CD8-positive, alpha-beta memory T cell (primary cell): ENCODE results near the gene WFIKKN1. TPM values are rescaled to one million over a fixed set of nuclear protein-coding genes. Genes with fewer than 3 reads are reported as not detected.
A peak's percentile ranks its signal among the peaks of the same experiment; 100 is the strongest.

ENCODE experiments used
- CTCF ChIA-PET: fragments of 350-600 bp; sonication (Branson Sonifier 250); formaldehyde crosslinking; loops from one replicate; lab custom pipeline; 2021; ENCODE audit warnings: antibody characterized with exemption; lab: Charles Lee
- POLR2A ChIA-PET: fragments of 350-600 bp; sonication (Branson Sonifier 250); formaldehyde crosslinking; loops from one replicate; lab custom pipeline; 2021; ENCODE audit warnings: antibody characterized with exemption; lab: Charles Lee
- DNase-seq, 5 donors: peaks; one replicate each; pipeline versions ENCODE4 v3.0.0 to v3.0.0-alpha.2; 2020 to 2022; ENCODE audit warnings: mixed read lengths in 1 of 5
- H3K27ac ChIP-seq: one replicate; pipeline ENCODE4 v1.7.0; 2013; ENCODE audit warnings: low read depth, mild to moderate bottlenecking, low read length, moderate library complexity
- H3K27me3 ChIP-seq: 2 replicates; pipeline ENCODE4 v1.7.0; 2013; ENCODE audit warnings: low read length, mild to moderate bottlenecking; ENCODE audit not compliant: insufficient read depth, poor library complexity, severe bottlenecking
- H3K36me3 ChIP-seq: 2 replicates; pipeline ENCODE4 v1.7.0; 2013; ENCODE audit warnings: mild to moderate bottlenecking, low read length, moderate library complexity; ENCODE audit not compliant: insufficient read depth
- H3K4me1 ChIP-seq: 2 replicates; pipeline ENCODE4 v1.7.0; 2013; ENCODE audit warnings: mild to moderate bottlenecking, low read length, moderate library complexity; ENCODE audit not compliant: insufficient read depth
- H3K4me3 ChIP-seq: 2 replicates; pipeline ENCODE4 v1.7.0; 2013; ENCODE audit warnings: mild to moderate bottlenecking, low read length
- H3K9me3 ChIP-seq: 2 replicates; pipeline ENCODE4 v1.7.0; 2013; ENCODE audit warnings: mild to moderate bottlenecking, low read length
- H3K27ac Mint-ChIP-seq, 8 donors: one replicate each; pipeline ENCODE4 v1.8.0; 2020 to 2021; ENCODE audit warnings: mixed read lengths in 8 of 8, mild to moderate bottlenecking in 6 of 8, inconsistent platforms in 3 of 8, moderate library complexity in 3 of 8
- H3K27me3 Mint-ChIP-seq, 2 donors: one replicate each; pipeline ENCODE4 v1.8.0; 2020 to 2021; ENCODE audit warnings: mixed read lengths in 2 of 2, mild to moderate bottlenecking in 1 of 2, moderate library complexity in 1 of 2
- H3K36me3 Mint-ChIP-seq, 3 donors: one replicate each; pipeline ENCODE4 v1.8.0; 2020 to 2021; ENCODE audit warnings: mixed read lengths in 3 of 3, inconsistent platforms in 1 of 3, mild to moderate bottlenecking in 1 of 3
- H3K4me1 Mint-ChIP-seq, 3 donors: one replicate each; pipeline ENCODE4 v1.8.0; 2020 to 2021; ENCODE audit warnings: mixed read lengths in 3 of 3, inconsistent platforms in 1 of 3, mild to moderate bottlenecking in 1 of 3
- H3K4me3 Mint-ChIP-seq, 7 donors: one replicate each; pipeline ENCODE4 v1.8.0; 2020 to 2021; ENCODE audit warnings: mixed read lengths in 7 of 7, mild to moderate bottlenecking in 6 of 7, moderate library complexity in 4 of 7, inconsistent platforms in 2 of 7
- H3K9me3 Mint-ChIP-seq, 5 donors: one replicate each; pipeline ENCODE4 v1.8.0; 2020 to 2022; ENCODE audit warnings: mixed read lengths in 5 of 5, mild to moderate bottlenecking in 3 of 5, moderate library complexity in 2 of 5, inconsistent platforms in 1 of 5
- polyA plus RNA-seq: library from polyadenylated mRNA; unstranded; fragments of 300-500 nt; fragmentation: Illumina TruSeq; gene quantifications from one replicate; pipeline ENCODE4 v1.2.3, GENCODE V29; 2021
- total RNA-seq, 2 experiments: library from RNA; stranded (reverse); gene quantifications; one replicate each; pipeline ENCODE4 v1.2.3, GENCODE V29; 2021

Gene WFIKKN1
- total and polyA plus RNA-seq, 3 experiments from 2014 or later, result 0.09 to 0.22 (median 0.11) TPM

DNA sequence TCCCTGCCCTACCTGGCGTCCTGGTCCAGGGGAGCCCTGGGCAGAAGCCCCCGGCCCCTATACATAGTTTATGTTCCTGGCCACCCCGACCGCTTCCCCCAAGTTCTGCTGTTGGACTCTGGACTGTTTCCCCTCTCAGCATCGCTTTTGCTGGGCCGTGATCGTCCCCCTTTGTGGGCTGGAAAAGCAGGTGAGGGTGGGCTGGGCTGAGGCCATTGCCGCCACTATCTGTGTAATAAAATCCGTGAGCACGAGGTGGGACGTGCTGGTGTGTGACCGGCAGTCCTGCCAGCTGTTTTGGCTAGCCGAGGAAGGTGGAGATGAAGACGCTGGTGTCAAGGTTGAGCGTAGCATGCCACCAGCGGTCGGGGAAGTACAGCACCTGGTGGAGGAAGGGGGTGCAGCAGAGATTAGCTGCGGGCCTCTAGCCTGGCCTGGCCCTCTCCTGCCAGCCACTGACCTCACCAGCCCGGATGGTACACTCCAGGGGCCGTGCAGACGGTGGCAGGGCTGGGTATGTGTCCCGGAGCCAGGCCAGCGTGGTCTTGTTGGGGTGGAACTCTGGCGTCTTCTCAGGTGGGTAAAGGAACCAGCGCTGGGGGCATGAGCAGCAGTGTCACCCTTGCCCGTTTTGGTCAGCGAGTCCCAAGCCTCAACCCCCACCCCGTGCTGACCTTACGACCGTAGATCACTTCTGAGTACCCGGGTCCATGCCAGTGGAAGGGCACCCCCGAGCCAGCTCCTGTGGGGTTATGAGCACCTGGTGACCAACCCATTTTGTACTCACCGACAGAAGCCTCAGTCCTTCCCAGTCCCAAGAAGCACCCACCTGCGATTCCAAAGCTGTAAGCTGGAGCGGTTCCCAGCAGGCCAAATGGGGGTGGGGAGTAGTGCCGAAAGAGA, 52.0 kb downstream of the WFIKKN1 start:
- Mint-ChIP-seq H3K36me3 (peaks cover 0 to 38% (median 3%) of the 10 kb centered on the region in 3 donors), H3K9me3 (no peaks in the 10 kb centered on the region), H3K27me3 (no peaks in the 10 kb centered on the region), H3K4me3 (peak overlapping the region; percentile 66 to 84 (median 81)), H3K27ac (peak overlapping the region; percentile 2 to 91 (median 72)), H3K4me1 (peaks cover 13 to 52% (median 17%) of the 10 kb centered on the region in 3 donors)
- no peak overlapping the region for H3K4me3 ChIP-seq
- CTCF ChIA-PET, result interaction anchor here (1.3 to 2.3 kb wide), 2 partner anchors 10 to 13 kb away, joined by 4 to 7 read pairs; no protein-coding TSS in a partner anchor
- peaks cover 8% of the 10 kb centered on the region for H3K36me3 ChIP-seq
- POLR2A ChIA-PET, result interaction anchor here (0.6 kb wide), 2 partner anchors 449 to 1087 kb away, joined by 3 to 6 read pairs; no protein-coding TSS in a partner anchor
- no peak for DNase-seq
- no peaks in the 10 kb centered on the region for H3K27me3 ChIP-seq
- peaks cover 36% of the 10 kb centered on the region for H3K4me1 ChIP-seq
- peak overlapping the region; percentile 61 for H3K27ac ChIP-seq
- no peaks in the 10 kb centered on the region for H3K9me3 ChIP-seq

DNA sequence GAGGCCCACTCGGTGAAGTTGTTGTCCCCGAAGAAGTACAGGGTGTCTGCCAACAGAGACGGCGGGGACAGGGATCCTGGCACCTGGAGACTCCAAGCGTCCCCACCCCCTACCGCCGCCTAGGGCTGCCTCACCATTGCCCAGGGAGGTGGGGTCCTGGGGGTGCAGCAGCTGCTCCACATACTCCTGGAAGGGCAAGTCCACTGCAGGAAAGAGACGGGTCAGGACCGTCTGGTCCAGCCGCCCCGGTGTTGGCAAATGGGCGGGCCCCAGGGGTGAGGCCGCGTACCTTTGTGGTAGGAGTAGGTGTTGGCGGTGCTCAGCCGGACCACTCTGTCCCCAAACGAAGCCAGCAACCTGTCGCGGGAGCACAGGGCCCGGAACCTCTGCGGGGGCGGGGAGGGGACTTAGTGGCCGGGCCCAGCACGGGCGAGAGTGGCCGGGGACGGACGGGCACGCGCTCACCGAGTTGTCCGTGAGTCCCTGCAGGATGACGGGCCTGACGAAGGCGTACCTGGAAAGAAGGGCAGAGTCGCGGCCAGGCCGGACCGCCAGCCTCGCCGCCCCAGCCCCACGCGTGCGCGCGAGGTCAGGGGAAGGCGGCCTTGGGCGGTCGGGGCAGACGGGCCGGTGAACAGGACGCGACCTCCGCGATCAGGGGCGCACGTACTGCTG, 52.7 kb downstream of the WFIKKN1 start:
- Histone ChIP-seq H3K4me3 (peak overlapping the region; percentile 41), H3K36me3 (peaks cover 8% of the 10 kb centered on the region), H3K27ac (peak overlapping the region; percentile 61), H3K9me3 (no peaks in the 10 kb centered on the region), H3K4me1 (peaks cover 39% of the 10 kb centered on the region), H3K27me3 (no peaks in the 10 kb centered on the region)
- POLR2A ChIA-PET, result interaction anchor here (0.6 to 1.4 kb wide), 3 partner anchors 9 to 95 kb away, joined by 3 to 8 read pairs (median 4); no protein-coding TSS in a partner anchor
- Mint-ChIP-seq H3K4me3 (peak overlapping the region; percentile 65 to 84 (median 81)), H3K27ac (peak overlapping the region in 6 of 8 donors; percentile 29 to 90 (median 61)), H3K27me3 (no peaks in the 10 kb centered on the region), H3K9me3 (no peaks in the 10 kb centered on the region), H3K36me3 (peaks cover 0 to 38% (median 3%) of the 10 kb centered on the region in 3 donors), H3K4me1 (peaks cover 13 to 52% (median 17%) of the 10 kb centered on the region in 3 donors)
- CTCF ChIA-PET, result interaction anchor here (1.0 to 2.3 kb wide), 2 partner anchors 12 to 24 kb away, joined by 3 to 7 read pairs; no protein-coding TSS in a partner anchor
- DNase-seq, result no peak

Other genes starting within 250 kb of the WFIKKN1 start
- gene PGAP6, start 249.0 kb upstream of the WFIKKN1 start, total RNA-seq, result 10 to 100 TPM; 36.1 to 36.2 TPM
- gene PGAP6, start 249.0 kb upstream of the WFIKKN1 start, polyA plus RNA-seq, result 23.1 TPM
- 10 to 100 TPM; 14.1 to 15.4 TPM for gene NME4, start 233.8 kb upstream of the WFIKKN1 start, total RNA-seq
- gene NME4, start 233.8 kb upstream of the WFIKKN1 start, polyA plus RNA-seq, result 49.9 TPM
- gene DECR2, start 229.1 kb upstream of the WFIKKN1 start, total RNA-seq, result 1 to 10 TPM; 6.8 to 7.9 TPM
- 3.9 TPM for gene DECR2, start 229.1 kb upstream of the WFIKKN1 start, polyA plus RNA-seq
- gene RAB11FIP3, start 205.3 kb upstream of the WFIKKN1 start, total RNA-seq, result 10 to 100 TPM; 30.0 to 32.8 TPM
- gene RAB11FIP3, start 205.3 kb upstream of the WFIKKN1 start, polyA plus RNA-seq, result 4.4 TPM
- 10 to 100 TPM; 91.9 to 98.6 TPM for gene CAPN15, start 103.3 kb upstream of the WFIKKN1 start, total RNA-seq
- gene CAPN15, start 103.3 kb upstream of the WFIKKN1 start, polyA plus RNA-seq, result 15.5 TPM
- not detected for gene PRR35, start 70.6 kb upstream of the WFIKKN1 start, total RNA-seq
- not detected for gene PRR35, start 70.6 kb upstream of the WFIKKN1 start, polyA plus RNA-seq
- gene NHLRC4, start 64.0 kb upstream of the WFIKKN1 start, total RNA-seq, result under 1 TPM; 0.55 to 0.59 TPM
- gene NHLRC4, start 64.0 kb upstream of the WFIKKN1 start, polyA plus RNA-seq, result 1.6 TPM
- gene PIGQ, start 61.0 kb upstream of the WFIKKN1 start, total RNA-seq, result 10 to 100 TPM; 47.4 to 50.1 TPM
- gene PIGQ, start 61.0 kb upstream of the WFIKKN1 start, polyA plus RNA-seq, result 14.0 TPM
- 10 to 100 TPM; 12.3 to 13.3 TPM for gene RAB40C, start 40.9 kb upstream of the WFIKKN1 start, total RNA-seq
- gene RAB40C, start 40.9 kb upstream of the WFIKKN1 start, polyA plus RNA-seq, result 22.8 TPM
- 100 to 1,000 TPM; 129 TPM for gene METTL26, start 5.3 kb downstream of the WFIKKN1 start, total RNA-seq
- 97.4 TPM for gene METTL26, start 5.3 kb downstream of the WFIKKN1 start, polyA plus RNA-seq
- 10 to 100 TPM; 59.3 to 64.8 TPM for gene MCRIP2, start 10.8 kb downstream of the WFIKKN1 start, total RNA-seq
- 24.9 TPM for gene MCRIP2, start 10.8 kb downstream of the WFIKKN1 start, polyA plus RNA-seq
- gene WDR90, start 18.4 kb downstream of the WFIKKN1 start, total RNA-seq, result 10 to 100 TPM; 69.6 to 78.4 TPM
- 1.4 TPM for gene WDR90, start 18.4 kb downstream of the WFIKKN1 start, polyA plus RNA-seq
- 100 to 1,000 TPM; 140 to 151 TPM for gene RHOT2, start 37.1 kb downstream of the WFIKKN1 start, total RNA-seq
- gene RHOT2, start 37.1 kb downstream of the WFIKKN1 start, polyA plus RNA-seq, result 49.6 TPM
- gene RHBDL1, start 44.7 kb downstream of the WFIKKN1 start, total RNA-seq, result under 1 TPM; 0.33 to 0.44 TPM
- 0.29 TPM for gene RHBDL1, start 44.7 kb downstream of the WFIKKN1 start, polyA plus RNA-seq
- 100 to 1,000 TPM; 111 to 124 TPM for gene STUB1, start 49.4 kb downstream of the WFIKKN1 start, total RNA-seq
- gene STUB1, start 49.4 kb downstream of the WFIKKN1 start, polyA plus RNA-seq, result 161 TPM
- gene JMJD8, start 53.3 kb downstream of the WFIKKN1 start, total RNA-seq, result 10 to 100 TPM; 53.0 to 55.9 TPM
- 56.6 TPM for gene JMJD8, start 53.3 kb downstream of the WFIKKN1 start, polyA plus RNA-seq
- 10 to 100 TPM; 23.9 to 25.2 TPM for gene WDR24, start 59.4 kb downstream of the WFIKKN1 start, total RNA-seq
- 15.4 TPM for gene WDR24, start 59.4 kb downstream of the WFIKKN1 start, polyA plus RNA-seq
- gene FBXL16, start 74.8 kb downstream of the WFIKKN1 start, total RNA-seq, result 10 to 100 TPM in 1 of 2 experiments, 1 to 10 TPM in 1; 7.6 to 11.1 TPM
- 16.9 TPM for gene FBXL16, start 74.8 kb downstream of the WFIKKN1 start, polyA plus RNA-seq
- 10 to 100 TPM; 34.8 to 38.2 TPM for gene METRN, start 84.1 kb downstream of the WFIKKN1 start, total RNA-seq
- gene METRN, start 84.1 kb downstream of the WFIKKN1 start, polyA plus RNA-seq, result 50.3 TPM
- 10 to 100 TPM; 64.2 to 72.0 TPM for gene ANTKMT, start 90.2 kb downstream of the WFIKKN1 start, total RNA-seq
- gene ANTKMT, start 90.2 kb downstream of the WFIKKN1 start, polyA plus RNA-seq, result 127 TPM
- gene CCDC78, start 95.5 kb downstream of the WFIKKN1 start, total RNA-seq, result 1 to 10 TPM; 9.8 to 9.9 TPM
- 0.53 TPM for gene CCDC78, start 95.5 kb downstream of the WFIKKN1 start, polyA plus RNA-seq
- 10 to 100 TPM; 31.5 to 35.6 TPM for gene HAGHL, start 96.1 kb downstream of the WFIKKN1 start, total RNA-seq
- 10.7 TPM for gene HAGHL, start 96.1 kb downstream of the WFIKKN1 start, polyA plus RNA-seq
- gene CIAO3, start 110.0 kb downstream of the WFIKKN1 start, total RNA-seq, result 10 to 100 TPM; 34.8 to 37.9 TPM
- gene CIAO3, start 110.0 kb downstream of the WFIKKN1 start, polyA plus RNA-seq, result 23.1 TPM
- not detected for gene MSLN, start 129.7 kb downstream of the WFIKKN1 start, total RNA-seq
- gene MSLN, start 129.7 kb downstream of the WFIKKN1 start, polyA plus RNA-seq, result not detected
- gene RPUSD1, start 157.4 kb downstream of the WFIKKN1 start, total RNA-seq, result 10 to 100 TPM; 40.2 to 44.5 TPM
- 34.2 TPM for gene RPUSD1, start 157.4 kb downstream of the WFIKKN1 start, polyA plus RNA-seq
- 100 to 1,000 TPM; 121 to 122 TPM for gene CHTF18, start 157.6 kb downstream of the WFIKKN1 start, total RNA-seq
- gene CHTF18, start 157.6 kb downstream of the WFIKKN1 start, polyA plus RNA-seq, result 3.7 TPM
- gene GNG13, start 169.7 kb downstream of the WFIKKN1 start, total RNA-seq, result not detected
- gene GNG13, start 169.7 kb downstream of the WFIKKN1 start, polyA plus RNA-seq, result not detected